ENCODE measurements around the gene PALS2. TPM values are rescaled to one million over a fixed set of nuclear protein-coding genes. Genes with fewer than 3 reads are reported as not detected.

The PALS2 gene
- total RNA-seq, 2 donors from 2014 or later: 16.4 to 21.1 TPM

GRCh38 chr7:24566274-24566673 is 7.0 kb upstream of the PALS2 start:
- no peaks in the 10 kb centered on the region for H3K27me3 ChIP-seq (replicated peaks; ENCODE audit: insufficient read depth)
- DNase-seq (ENCODE audit: low spot score) (no peak), ATAC-seq (ENCODE audit: insufficient number of reproducible peaks, low FRiP score, low read depth) (no peak)
- H3K9me3 ChIP-seq: no peaks in the 10 kb centered on the region
- H3K4me1 ChIP-seq (ENCODE audit: control insufficient read depth in 1 of 2, low read depth in 2 of 2): no peaks in the 10 kb centered on the region
- TF ChIP-seq, protein P1, sequence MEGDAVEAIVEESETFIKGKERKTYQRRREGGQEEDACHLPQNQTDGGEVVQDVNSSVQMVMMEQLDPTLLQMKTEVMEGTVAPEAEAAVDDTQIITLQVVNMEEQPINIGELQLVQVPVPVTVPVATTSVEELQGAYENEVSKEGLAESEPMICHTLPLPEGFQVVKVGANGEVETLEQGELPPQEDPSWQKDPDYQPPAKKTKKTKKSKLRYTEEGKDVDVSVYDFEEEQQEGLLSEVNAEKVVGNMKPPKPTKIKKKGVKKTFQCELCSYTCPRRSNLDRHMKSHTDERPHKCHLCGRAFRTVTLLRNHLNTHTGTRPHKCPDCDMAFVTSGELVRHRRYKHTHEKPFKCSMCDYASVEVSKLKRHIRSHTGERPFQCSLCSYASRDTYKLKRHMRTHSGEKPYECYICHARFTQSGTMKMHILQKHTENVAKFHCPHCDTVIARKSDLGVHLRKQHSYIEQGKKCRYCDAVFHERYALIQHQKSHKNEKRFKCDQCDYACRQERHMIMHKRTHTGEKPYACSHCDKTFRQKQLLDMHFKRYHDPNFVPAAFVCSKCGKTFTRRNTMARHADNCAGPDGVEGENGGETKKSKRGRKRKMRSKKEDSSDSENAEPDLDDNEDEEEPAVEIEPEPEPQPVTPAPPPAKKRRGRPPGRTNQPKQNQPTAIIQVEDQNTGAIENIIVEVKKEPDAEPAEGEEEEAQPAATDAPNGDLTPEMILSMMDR (IDR thresholded peaks at IDR 0.05): no peak
- no peak overlapping the region for H3K4me3 ChIP-seq
- H3K27ac ChIP-seq: no peak overlapping the region
- no peaks in the 10 kb centered on the region for H3K36me3 ChIP-seq

DNA sequence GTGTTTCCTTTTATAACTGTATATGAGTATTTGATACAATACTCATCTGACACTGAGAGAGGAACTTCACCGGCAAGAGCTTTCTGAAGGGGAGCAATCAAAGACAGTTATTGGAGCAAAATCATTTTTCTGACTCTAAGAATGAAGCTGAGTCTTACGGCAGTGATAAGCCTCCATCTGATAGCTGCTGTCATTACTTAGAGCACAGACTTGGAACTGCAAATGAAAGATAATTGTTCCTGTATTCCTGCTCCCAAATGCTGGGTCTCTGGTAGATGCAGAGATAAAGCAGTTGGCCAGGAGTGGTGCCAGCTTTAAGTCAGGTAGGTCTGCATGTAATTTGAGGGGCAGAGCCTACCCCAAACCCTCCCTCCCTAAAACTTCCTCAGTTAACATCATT is 2.3 kb upstream of the PALS2 start:
- ATAC-seq (ENCODE audit: insufficient number of reproducible peaks, low FRiP score, low read depth): no peak
- H3K27me3 ChIP-seq (replicated peaks; ENCODE audit: insufficient read depth): no peaks in the 10 kb centered on the region
- H3K27ac ChIP-seq: no peak overlapping the region
- H3K4me3 ChIP-seq: no peak overlapping the region
- TF ChIP-seq, protein P1 (IDR thresholded peaks at IDR 0.05): no peak
- no peaks in the 10 kb centered on the region for H3K9me3 ChIP-seq
- no peaks in the 10 kb centered on the region for H3K36me3 ChIP-seq
- DNase-seq (ENCODE audit: low spot score): no peak
- peaks cover 7 to 13% of the 10 kb centered on the region in 2 donors for H3K4me1 ChIP-seq (ENCODE audit: control insufficient read depth in 1 of 2, low read depth in 2 of 2)

DNA sequence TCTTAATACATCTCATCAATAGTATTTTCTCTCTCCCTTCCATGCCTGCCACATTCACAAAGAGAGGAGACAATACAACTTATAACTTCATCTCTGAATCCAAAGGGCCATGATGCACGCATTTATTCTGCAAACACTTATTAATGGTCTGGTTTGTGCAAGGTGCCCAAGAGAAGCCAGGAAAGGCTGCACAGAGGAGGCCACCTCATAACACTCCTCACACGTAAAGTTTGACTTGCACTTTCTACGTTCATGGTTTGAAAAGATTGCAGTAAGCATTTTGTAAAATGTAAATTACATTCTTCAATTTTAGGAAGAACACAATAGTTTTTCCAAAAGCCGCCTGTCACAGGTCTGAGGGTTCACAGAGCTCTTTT is 1.2 kb upstream of the PALS2 start:
- peak overlapping the region; percentile 84 for H3K4me3 ChIP-seq
- peak overlapping the region; percentile 91 to 96 for H3K27ac ChIP-seq
- no peak for ATAC-seq (ENCODE audit: insufficient number of reproducible peaks, low FRiP score, low read depth)

DNA sequence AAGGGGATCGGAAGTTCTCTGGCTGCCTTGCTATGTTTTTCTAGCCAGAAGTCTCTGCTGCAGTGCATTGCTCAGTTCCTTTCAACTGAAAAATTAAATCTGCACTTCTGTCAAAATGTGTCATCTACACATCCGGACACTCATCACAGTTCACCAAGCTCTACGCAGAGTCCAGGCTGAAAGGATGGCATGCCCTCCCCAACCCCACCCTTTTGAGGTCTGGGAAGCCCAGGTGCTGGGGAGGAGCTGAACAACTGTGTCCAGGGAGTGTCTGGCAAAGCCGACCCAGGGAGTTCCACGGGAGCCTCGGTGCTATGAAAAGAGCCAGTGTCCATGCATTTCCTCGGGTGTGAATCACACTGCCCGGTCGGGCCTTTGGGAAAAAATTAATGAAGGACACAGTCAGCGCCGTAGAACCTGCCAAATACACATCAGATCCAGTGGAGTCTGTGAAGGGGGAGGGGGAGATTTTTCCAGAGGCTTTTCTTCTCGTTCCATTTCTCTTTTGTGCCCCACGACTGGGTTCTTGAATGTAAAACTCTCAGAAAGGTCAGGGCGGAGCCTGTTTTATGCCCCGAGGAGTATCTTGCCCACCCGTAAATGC is 757 bp upstream of the PALS2 start:
- ATAC-seq (ENCODE audit: insufficient number of reproducible peaks, low FRiP score, low read depth) (peak; percentile 50), DNase-seq (ENCODE audit: low spot score) (peak; percentile 11)
- H3K27ac ChIP-seq: peak overlapping the region; percentile 91 to 96

More for the DNA sequence above, 1.2 kb upstream of the PALS2 start:
- H3K4me1 ChIP-seq (ENCODE audit: control insufficient read depth in 1 of 2, low read depth in 2 of 2): peaks cover 7 to 13% of the 10 kb centered on the region in 2 donors
- DNase-seq (ENCODE audit: low spot score): no peak
- TF ChIP-seq, protein P1 (IDR thresholded peaks at IDR 0.05): no peak
- H3K27me3 ChIP-seq (replicated peaks; ENCODE audit: insufficient read depth): no peaks in the 10 kb centered on the region
- H3K36me3 ChIP-seq: no peaks in the 10 kb centered on the region
- no peaks in the 10 kb centered on the region for H3K9me3 ChIP-seq

GRCh38 chr7:24573554-24574338 is 494 bp downstream of the PALS2 start:
- peak overlapping the region; percentile 73 to 91 for H3K27ac ChIP-seq

More for the DNA sequence above, 757 bp upstream of the PALS2 start:
- Histone ChIP-seq H3K4me3 (peak overlapping the region; percentile 84), H3K36me3 (no peaks in the 10 kb centered on the region), H3K9me3 (no peaks in the 10 kb centered on the region), H3K4me1 (ENCODE audit: control insufficient read depth in 1 of 2, low read depth in 2 of 2) (peaks cover 7 to 13% of the 10 kb centered on the region in 2 donors), H3K27me3 (replicated peaks; ENCODE audit: insufficient read depth) (no peaks in the 10 kb centered on the region)
- TF ChIP-seq, protein P1 (IDR thresholded peaks at IDR 0.05): no peak

More at GRCh38 chr7:24573554-24574338, 494 bp downstream of the PALS2 start:
- peak; percentile 4 for ATAC-seq (ENCODE audit: insufficient number of reproducible peaks, low FRiP score, low read depth)
- no peak for DNase-seq (ENCODE audit: low spot score)
- Histone ChIP-seq H3K27me3 (replicated peaks; ENCODE audit: insufficient read depth) (no peaks in the 10 kb centered on the region), H3K9me3 (no peaks in the 10 kb centered on the region), H3K36me3 (no peaks in the 10 kb centered on the region), H3K4me3 (peak overlapping the region; percentile 87), H3K4me1 (ENCODE audit: control insufficient read depth in 1 of 2, low read depth in 2 of 2) (peaks cover 7 to 13% of the 10 kb centered on the region in 2 donors)
- TF ChIP-seq, protein P1 (IDR thresholded peaks at IDR 0.05): no peak
